GM13976 (cell line): ENCODE measurements around the gene TRIM25.

Experiments
- DNase-seq: peaks from one replicate; pipeline ENCODE4 v3.0.0; 2012; ENCODE audit warnings: low spot score
- CTCF ChIP-seq: IDR thresholded peaks from 2 replicates; pipeline ENCODE4 v1.5.1; 2012; ENCODE audit warnings: borderline replicate concordance, mild to moderate bottlenecking; ENCODE audit not compliant: insufficient read depth; ENCODE audit errors: extremely low read depth, missing control alignments, control extremely low read depth
- in situ Hi-C: fragments of 300-500 bp; cut with MboI; formaldehyde crosslinking; loops from one replicate; pipeline ENCODE4 v1.12.0; 2022; ENCODE audit warnings: low sequenced_read_pairs, mixed read lengths, inconsistent platforms; ENCODE audit not compliant: unreplicated experiment

The TRIM25 gene

GRCh38 chr17:56917559-56918296 lies 3.9 kb upstream of the TRIM25 start:
- in situ Hi-C loops: no loop called here
- no peak for TF ChIP-seq CTCF
- no peak for DNase-seq

- TF ChIP-seq CTCF: no peak
- in situ Hi-C loops: no loop called here
- DNase-seq: no peak
Measured at GRCh38 chr17:56914581-56915273, 878 bp upstream of the TRIM25 start.

DNA sequence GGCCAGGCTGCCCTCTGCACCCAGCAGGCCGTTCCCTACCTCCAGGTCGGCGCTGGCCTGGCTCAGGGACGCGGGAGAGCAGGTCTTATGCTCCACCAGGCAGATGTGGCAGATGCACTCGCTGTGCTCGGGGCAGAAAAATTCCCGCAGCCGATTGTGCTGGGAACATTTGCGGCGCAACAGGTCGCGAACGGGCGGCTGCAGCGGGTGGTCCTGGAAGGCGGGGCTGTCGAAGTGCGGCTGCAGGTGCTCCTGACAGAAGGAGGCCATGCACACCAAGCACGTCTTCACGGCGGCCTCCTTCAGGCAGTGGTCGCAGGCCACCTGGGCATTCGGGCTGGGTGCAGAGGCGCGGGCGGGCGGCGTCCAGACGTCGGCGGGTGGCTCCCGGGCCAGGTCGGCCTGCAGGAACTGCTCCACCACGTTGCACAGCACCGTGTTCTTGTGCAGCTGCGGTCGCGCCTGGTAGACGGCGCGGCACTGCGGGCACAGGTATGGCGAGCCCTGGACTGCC lies 439 bp downstream of the TRIM25 start:
- DNase-seq: peak; percentile 53
- TF ChIP-seq CTCF: no peak
- in situ Hi-C loops: no loop called here

DNA sequence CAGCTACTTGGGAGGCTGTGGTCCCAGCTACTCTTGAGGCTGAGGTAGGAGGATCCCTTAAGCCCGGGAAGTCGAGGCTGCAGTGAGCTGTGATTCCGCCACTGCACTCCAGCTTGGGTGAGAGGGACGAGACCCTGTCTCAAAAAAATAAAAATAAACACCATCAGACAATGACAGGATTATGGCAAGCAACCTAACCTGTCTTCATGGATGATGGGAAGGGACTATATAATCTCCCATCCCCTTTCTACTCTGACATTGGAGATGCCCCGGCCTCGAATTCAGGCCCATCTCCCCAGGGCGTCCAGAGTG lies 893 bp downstream of the TRIM25 start:
- no peak for DNase-seq
- no peak for TF ChIP-seq CTCF
- in situ Hi-C loops: no loop called here

GRCh38 chr17:56912105-56912999 lies 1.5 kb downstream of the TRIM25 start:
- DNase-seq: no peak
- no peak for TF ChIP-seq CTCF
- in situ Hi-C loops: no loop called here

GRCh38 chr17:56910509-56911235 lies 3.2 kb downstream of the TRIM25 start:
- in situ Hi-C loops: no loop called here
- no peak for DNase-seq
- no peak for TF ChIP-seq CTCF
